ENCODE results near the gene TBC1D9.

- no peak for TF ChIP-seq KLF9 (tag by site-specific recombination; IDR thresholded peaks at IDR 0.05; ENCODE audit: low read depth)
- no peak for TF ChIP-seq ZNF239 (tag by site-specific recombination; IDR thresholded peaks at IDR 0.05)
- no peak for TF ChIP-seq CTCF (tag by site-specific recombination; IDR thresholded peaks at IDR 0.05)
- no peak for TF ChIP-seq ZNF558 (tag by site-specific recombination; IDR thresholded peaks at IDR 0.05)
- TF ChIP-seq, protein P1, sequence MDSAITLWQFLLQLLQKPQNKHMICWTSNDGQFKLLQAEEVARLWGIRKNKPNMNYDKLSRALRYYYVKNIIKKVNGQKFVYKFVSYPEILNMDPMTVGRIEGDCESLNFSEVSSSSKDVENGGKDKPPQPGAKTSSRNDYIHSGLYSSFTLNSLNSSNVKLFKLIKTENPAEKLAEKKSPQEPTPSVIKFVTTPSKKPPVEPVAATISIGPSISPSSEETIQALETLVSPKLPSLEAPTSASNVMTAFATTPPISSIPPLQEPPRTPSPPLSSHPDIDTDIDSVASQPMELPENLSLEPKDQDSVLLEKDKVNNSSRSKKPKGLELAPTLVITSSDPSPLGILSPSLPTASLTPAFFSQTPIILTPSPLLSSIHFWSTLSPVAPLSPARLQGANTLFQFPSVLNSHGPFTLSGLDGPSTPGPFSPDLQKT (IDR thresholded peaks at IDR 0.05; ENCODE audit: borderline replicate concordance, low read depth, low read length), result no peak
- no peak for TF ChIP-seq PRDM6 (tag by site-specific recombination; IDR thresholded peaks at IDR 0.05)
- TF ChIP-seq ZNF433 (tag by site-specific recombination; IDR thresholded peaks at IDR 0.05; ENCODE audit: low read depth), result no peak
- TF ChIP-seq, protein P2, sequence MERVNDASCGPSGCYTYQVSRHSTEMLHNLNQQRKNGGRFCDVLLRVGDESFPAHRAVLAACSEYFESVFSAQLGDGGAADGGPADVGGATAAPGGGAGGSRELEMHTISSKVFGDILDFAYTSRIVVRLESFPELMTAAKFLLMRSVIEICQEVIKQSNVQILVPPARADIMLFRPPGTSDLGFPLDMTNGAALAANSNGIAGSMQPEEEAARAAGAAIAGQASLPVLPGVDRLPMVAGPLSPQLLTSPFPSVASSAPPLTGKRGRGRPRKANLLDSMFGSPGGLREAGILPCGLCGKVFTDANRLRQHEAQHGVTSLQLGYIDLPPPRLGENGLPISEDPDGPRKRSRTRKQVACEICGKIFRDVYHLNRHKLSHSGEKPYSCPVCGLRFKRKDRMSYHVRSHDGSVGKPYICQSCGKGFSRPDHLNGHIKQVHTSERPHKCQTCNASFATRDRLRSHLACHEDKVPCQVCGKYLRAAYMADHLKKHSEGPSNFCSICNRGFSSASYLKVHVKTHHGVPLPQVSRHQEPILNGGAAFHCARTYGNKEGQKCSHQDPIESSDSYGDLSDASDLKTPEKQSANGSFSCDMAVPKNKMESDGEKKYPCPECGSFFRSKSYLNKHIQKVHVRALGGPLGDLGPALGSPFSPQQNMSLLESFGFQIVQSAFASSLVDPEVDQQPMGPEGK (tag by site-specific recombination; IDR thresholded peaks at IDR 0.05), result no peak
- TF ChIP-seq PRDM10 (tag by site-specific recombination; IDR thresholded peaks at IDR 0.05), result no peak
- TF ChIP-seq YY1 (tag by site-specific recombination; IDR thresholded peaks at IDR 0.05), result no peak
- TF ChIP-seq ZNF132 (tag by site-specific recombination; IDR thresholded peaks at IDR 0.05; ENCODE audit: borderline replicate concordance), result no peak
- TF ChIP-seq ZNF274 (IDR thresholded peaks at IDR 0.05; ENCODE audit: low read length), result no peak
- TF ChIP-seq ZNF274 (tag by site-specific recombination; IDR thresholded peaks at IDR 0.05; ENCODE audit: borderline replicate concordance), result no peak
- no peak for TF ChIP-seq ZNF26 (tag by site-specific recombination; IDR thresholded peaks at IDR 0.05)
- TF ChIP-seq ZBTB48 (tag by site-specific recombination; IDR thresholded peaks at IDR 0.05), result no peak
Measured at GRCh38 chr4:140648716-140649308, 107.4 kb downstream of the TBC1D9 start.

All from HEK293 (cell line).